Spleen (tissue), 7 donors: ENCODE results near the gene RAB10.

Experiments
- CTCF ChIP-seq, 11 experiments: fragments of 200-600 bp in 7 of 11; fragments of 450-650 bp in 4 of 11; sonication (generic) in 4 of 11; IDR thresholded peaks in 8 of 11; conservative IDR thresholded peaks in 3 of 11; 1 replicate in 7 of 11; 2 replicates in 4 of 11; pipeline versions ENCODE4 v1.4.0 to v1.8.0; 2016 to 2021; ENCODE audit warnings: antibody characterized with exemption in 11 of 11, inconsistent platforms in 4 of 11, mild to moderate bottlenecking in 1 of 11
- POLR2A ChIP-seq, 3 donors: fragments of 450-650 bp; IDR thresholded peaks; one replicate each; pipeline ENCODE4 v1.5.1; 2017; ENCODE audit warnings: antibody characterized with exemption in 3 of 3, mild to moderate bottlenecking in 1 of 3
- POLR2AphosphoS5 ChIP-seq, 3 donors: sonication (generic); formaldehyde crosslinking; IDR thresholded peaks; one replicate each; pipeline ENCODE4 v1.5.1; 2017; ENCODE audit warnings: antibody characterized with exemption in 3 of 3
- donor health status: DM: no; HTN: no; CAD: no; lungs with moderate emphysema.
- donor health status: DM: no; HTN: no; CAD: no.
- donor health status: DM: no; HTN: no; CAD: no.

- TF ChIP-seq POLR2AphosphoS5 (IDR thresholded peaks at IDR 0.05) (no peak), CTCF (IDR thresholded peaks at IDR 0.05 in 8 of 11, conservative IDR thresholded peaks at IDR 0.05 in 3 of 11) (no peak), POLR2A (IDR thresholded peaks at IDR 0.05) (no peak)
Measured at GRCh38 chr2:26043862-26044696, 10.2 kb downstream of the RAB10 start.
